Effector memory CD4-positive, alpha-beta T cell (primary cell): ENCODE results near the gene ARHGAP9.
A peak's percentile ranks its signal among the peaks of the same experiment; 100 is the strongest.
"Not testable (repeated sequence)": the region's sequence is repeated elsewhere in the genome, so short reads cannot be mapped to it uniquely, and the experiment has no call there.

Experiments
- DNase-seq, 3 donors: peaks; one replicate each; pipeline ENCODE4 v3.0.0-alpha.2; 2020
- H3K27ac ChIP-seq: 2 replicates; pipeline ENCODE4 v1.7.0; 2013; ENCODE audit warnings: mild to moderate bottlenecking, low read length, moderate library complexity; ENCODE audit not compliant: insufficient read depth, poor library complexity, severe bottlenecking
- H3K27me3 ChIP-seq: replicated peaks from 2 replicates; pipeline ENCODE4 v1.7.0; 2013; ENCODE audit warnings: mild to moderate bottlenecking, low read length; ENCODE audit not compliant: insufficient read depth, control insufficient read depth, poor library complexity, severe bottlenecking
- H3K36me3 ChIP-seq: 2 replicates; pipeline ENCODE4 v1.7.0; 2013; ENCODE audit warnings: mild to moderate bottlenecking, low read length, moderate library complexity; ENCODE audit not compliant: control insufficient read depth, insufficient read depth
- H3K4me1 ChIP-seq: 2 replicates; pipeline ENCODE4 v1.7.0; 2013; ENCODE audit warnings: low read length, mild to moderate bottlenecking; ENCODE audit not compliant: control insufficient read depth, insufficient read depth, poor library complexity, severe bottlenecking
- H3K4me3 ChIP-seq: 2 replicates; pipeline ENCODE4 v1.7.0; 2013; ENCODE audit warnings: low read length, low read depth, mild to moderate bottlenecking; ENCODE audit not compliant: insufficient read depth, poor library complexity, severe bottlenecking
- H3K9me3 ChIP-seq: 2 replicates; pipeline ENCODE4 v1.7.0; 2013; ENCODE audit warnings: mild to moderate bottlenecking, low read length, moderate library complexity; ENCODE audit not compliant: control insufficient read depth

ARHGAP9 gene

DNA sequence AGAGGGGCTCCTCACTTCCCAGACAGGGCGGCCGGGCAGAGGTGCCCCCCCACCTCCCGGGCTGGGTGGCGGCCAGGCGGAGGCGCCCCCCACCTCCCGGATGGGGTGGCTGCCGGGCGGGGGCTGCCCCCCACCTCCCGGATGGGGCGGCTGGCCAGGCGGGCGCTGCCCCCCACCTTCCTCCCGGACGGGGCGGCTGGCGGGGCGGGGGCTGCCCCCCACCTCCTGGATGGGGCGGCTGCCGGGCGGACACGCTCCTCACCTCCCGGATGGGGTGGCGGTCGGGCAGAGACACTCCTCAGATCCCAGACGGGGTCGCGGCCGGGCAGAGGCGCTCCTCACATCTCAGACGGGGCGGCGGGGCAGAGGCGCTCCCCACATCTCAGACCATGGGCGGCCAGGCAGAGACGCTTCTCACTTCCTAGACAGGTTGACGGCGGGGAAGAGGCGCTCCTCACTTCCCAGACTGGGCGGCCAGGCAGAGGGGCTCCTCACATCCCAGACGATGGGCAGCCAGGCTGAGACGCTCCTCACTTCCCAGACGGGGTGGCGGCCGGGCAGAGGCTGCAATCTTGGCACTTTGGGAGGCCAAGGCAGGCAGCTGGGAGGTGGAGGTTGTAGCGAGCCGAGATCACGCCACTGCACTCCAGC is 15.5 kb upstream of the ARHGAP9 start:
- H3K27me3 ChIP-seq, DNase-seq, H3K9me3 ChIP-seq, H3K4me3 ChIP-seq, H3K27ac ChIP-seq, H3K4me1 ChIP-seq: not testable (repeated sequence)
- H3K36me3 ChIP-seq, result peaks cover 46% of the 10 kb centered on the region

DNA sequence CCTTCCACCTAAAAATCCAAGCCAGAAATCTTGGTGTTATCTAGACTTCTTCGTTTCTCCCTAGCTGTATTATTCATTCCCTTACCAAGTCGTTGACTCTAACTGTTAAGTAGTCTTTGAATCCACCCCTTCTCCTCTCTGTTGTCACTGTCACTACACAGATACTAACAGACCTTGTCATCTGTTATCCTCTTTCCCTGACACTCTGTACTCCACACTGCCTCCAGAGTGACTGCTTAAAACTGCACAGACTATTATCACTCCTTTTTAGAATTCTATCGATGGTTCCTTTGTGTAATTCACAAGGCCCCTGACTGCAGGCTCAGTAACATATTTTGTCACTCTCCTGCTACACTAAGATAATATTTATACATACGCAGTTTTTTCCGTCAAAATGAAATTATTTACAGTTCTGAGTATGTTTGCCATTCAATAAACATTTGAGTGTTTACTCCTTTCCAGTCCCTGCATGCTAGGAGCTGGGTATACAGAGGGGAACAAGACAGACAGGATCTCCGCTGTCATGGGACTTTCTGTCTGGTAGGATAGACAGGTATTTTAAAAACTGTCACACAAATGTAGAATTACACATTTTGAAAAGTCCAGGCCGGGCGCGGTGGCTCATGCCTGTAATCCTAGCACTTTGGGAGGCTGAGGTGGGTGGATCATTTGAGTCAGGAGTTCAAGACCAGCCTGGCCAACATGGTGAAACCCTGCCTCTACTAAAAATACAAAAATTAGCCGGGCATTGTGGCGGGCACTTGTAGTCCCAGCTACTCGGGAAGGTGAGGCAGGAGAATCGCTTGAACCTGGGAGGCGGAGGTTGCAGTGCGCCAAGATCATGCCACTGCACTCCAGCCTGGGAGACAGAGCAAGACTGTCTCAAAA is 12.0 kb upstream of the ARHGAP9 start:
- Histone ChIP-seq H3K27ac (no peak overlapping the region), H3K9me3 (no peaks in the 10 kb centered on the region), H3K4me1 (peaks cover 9% of the 10 kb centered on the region), H3K27me3 (no peaks in the 10 kb centered on the region), H3K36me3 (peaks cover 31% of the 10 kb centered on the region), H3K4me3 (no peak overlapping the region)
- no peak for DNase-seq

DNA sequence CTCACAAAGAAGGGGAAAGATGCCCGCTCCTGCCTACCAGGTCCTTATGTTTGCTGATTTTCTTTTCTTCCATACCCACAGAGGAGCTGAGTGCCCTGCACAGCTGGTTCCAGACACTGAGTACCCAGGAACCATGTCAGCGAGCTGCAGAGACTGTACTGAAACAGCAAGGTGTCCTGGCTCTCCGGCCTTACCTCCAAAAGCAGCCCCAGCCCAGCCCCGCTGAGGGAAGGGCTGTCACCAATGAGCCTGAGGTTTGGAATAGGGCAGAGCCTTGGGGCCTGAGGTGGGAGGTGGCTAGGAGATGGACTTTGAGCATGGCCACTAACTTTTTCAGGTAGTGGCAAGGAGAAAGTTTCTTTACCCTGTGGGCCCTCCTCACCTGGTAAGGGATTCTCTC is 10.5 kb upstream of the ARHGAP9 start:
- no peak for DNase-seq
- H3K4me1 ChIP-seq, result peaks cover 9% of the 10 kb centered on the region

DNA sequence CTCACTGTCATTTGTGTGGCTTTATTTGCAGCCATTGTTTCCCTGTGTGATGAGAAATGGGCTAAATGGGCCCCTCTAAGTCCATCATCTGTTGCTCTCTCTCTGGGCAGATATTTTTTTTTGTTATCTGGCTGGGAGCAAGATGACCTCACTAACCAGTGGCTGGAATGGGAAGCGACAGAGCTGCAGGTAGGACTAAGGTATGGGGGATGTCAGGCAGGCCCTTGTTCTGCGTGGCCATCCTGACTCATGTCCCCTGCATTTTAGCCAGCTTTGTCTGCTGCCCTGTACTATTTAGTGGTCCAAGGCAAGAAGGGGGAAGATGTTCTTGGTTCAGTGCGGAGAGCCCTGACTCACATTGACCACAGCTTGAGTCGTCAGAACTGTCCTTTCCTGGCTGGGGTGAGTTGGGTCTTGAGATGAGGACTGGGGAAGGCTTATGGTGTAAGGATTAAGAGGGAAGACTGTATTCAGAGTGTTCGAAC is 9.5 kb upstream of the ARHGAP9 start:
- Histone ChIP-seq H3K4me3 (peak overlapping the region; percentile 77), H3K36me3 (peaks cover 27% of the 10 kb centered on the region), H3K27ac (peak overlapping the region; percentile 81), H3K27me3 (no peaks in the 10 kb centered on the region), H3K4me1 (peaks cover 9% of the 10 kb centered on the region), H3K9me3 (no peaks in the 10 kb centered on the region)
- no peak for DNase-seq

More for the DNA sequence above, 10.5 kb upstream of the ARHGAP9 start:
- Histone ChIP-seq H3K9me3 (no peaks in the 10 kb centered on the region), H3K27ac (no peak overlapping the region), H3K27me3 (no peaks in the 10 kb centered on the region), H3K4me3 (no peak overlapping the region), H3K36me3 (peaks cover 27% of the 10 kb centered on the region)

DNA sequence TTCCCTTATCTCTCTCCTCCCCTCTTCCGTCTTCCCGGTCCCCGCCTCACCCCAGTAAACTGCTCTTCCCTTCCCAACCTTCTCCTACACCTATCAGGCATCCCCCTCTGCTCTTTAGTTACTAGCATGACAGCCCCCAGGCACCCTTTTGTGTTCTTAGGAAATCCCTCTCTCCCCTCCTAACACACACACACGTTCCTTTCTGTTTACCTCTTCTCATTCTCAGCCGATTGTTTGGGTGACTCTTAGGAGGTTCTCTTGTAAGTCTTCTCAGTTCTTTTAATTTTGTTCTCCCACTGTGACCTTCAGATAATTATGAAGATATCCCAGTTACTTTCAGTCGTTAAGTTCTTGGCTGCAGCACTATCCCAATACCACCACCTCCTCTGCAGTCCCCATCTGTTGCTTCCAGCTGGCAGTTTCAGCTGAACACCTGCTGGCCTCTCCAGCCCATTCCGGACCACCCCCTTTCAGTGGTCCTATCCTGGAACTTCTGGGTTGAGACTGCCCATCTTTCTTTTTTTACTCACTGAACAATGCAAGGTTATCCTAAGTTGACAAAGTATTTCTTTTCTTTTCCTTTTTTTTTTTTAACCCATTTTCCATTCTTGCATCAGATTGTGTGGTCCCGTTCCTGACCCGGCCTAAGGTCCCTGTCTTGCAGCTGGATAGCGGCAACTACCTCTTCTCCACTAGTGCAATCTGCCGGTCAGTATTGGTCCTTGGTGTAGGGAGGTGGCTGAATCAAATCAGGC is 8.9 kb upstream of the ARHGAP9 start:
- Histone ChIP-seq H3K27me3 (no peaks in the 10 kb centered on the region), H3K4me1 (peaks cover 9% of the 10 kb centered on the region), H3K4me3 (peak overlapping the region; percentile 77), H3K36me3 (peaks cover 27% of the 10 kb centered on the region), H3K27ac (peak overlapping the region; percentile 81), H3K9me3 (no peaks in the 10 kb centered on the region)
- no peak for DNase-seq

DNA sequence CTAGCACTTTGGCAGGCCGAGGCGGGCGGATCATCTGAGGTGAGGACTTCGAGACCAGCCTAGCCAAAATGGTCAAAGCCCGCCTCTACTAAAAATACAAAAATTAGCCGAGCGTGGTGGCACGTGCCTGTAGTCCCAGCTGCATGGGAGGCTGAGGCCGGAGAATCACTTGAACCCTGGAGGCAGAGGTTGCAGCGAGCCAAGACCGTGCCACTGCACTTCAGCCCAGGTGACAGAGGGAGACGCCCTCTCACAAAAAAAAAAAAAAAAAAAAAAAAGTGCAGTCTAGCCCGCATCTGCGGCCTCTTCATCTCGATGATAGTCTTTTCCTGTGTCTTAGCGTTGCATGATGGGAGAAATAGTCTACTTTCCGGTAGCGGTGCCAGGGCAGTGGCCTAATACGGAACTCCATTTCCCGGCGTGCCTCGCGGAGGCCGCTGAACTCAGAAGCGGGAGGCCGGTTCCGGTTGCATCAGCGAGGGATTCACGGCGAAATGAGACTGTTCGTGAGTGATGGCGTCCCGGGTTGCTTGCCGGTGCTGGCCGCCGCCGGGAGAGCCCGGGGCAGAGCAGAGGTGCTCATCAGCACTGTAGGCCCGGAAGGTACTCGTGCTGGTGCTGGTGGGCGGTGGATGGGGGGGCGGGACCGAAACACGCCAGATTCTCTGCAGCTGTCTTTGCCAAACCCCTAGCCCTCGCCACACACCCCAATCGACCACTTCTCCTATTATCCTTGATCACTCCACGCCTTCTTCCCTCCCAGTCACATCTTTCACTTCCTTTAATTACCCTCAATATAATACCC is 8.1 kb upstream of the ARHGAP9 start, which contains the start of gene MARS1:
Gene MARS1 (plus strand): TSS at position 472 of the 805 bp plus-strand sequence. CDS start 23 bp downstream, at position 495.
- Histone ChIP-seq H3K9me3 (no peaks in the 10 kb centered on the region), H3K27ac (peak within 1 kb of the TSS; percentile 81), H3K36me3 (peaks cover 26% of the 10 kb centered on the region), H3K27me3 (no peaks in the 10 kb centered on the region), H3K4me1 (peaks cover 9% of the 10 kb centered on the region), H3K4me3 (peak within 1 kb of the TSS; percentile 77)
- DNase-seq, result peak; percentile 83 to 90 (median 90)

DNA sequence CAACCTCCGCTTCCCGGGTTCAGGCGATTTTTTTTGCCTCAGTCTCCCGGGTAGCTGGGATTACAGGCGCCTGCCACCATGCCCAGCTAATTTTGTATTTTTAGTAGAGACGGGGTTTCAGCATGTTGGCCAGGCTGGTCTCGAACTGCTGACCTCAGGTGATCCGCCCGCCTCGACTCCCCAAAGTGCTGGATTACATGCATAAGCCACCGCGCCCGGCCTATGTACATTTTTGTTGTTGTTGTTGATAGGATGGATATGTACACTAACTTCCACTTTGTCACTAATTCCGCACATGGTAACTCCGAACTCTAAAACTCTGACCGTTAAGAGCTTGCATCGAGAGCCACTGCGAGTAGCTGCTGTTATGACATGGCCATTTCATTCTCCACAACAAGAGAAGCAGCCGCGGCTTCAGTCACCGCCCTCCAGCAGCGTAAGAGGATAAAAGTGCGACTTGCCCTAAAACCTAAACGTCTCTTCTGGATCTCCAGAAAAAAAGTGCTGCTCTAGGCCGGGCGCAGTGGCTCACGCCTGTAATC is 7.5 kb upstream of the ARHGAP9 start:
- no peaks in the 10 kb centered on the region for H3K9me3 ChIP-seq
- H3K36me3 ChIP-seq, result peaks cover 21% of the 10 kb centered on the region
- H3K4me3 ChIP-seq, result no peak overlapping the region
- H3K27me3 ChIP-seq, result no peaks in the 10 kb centered on the region
- peak overlapping the region; percentile 12 for H3K27ac ChIP-seq
- peaks cover 9% of the 10 kb centered on the region for H3K4me1 ChIP-seq
- no peak for DNase-seq

DNA sequence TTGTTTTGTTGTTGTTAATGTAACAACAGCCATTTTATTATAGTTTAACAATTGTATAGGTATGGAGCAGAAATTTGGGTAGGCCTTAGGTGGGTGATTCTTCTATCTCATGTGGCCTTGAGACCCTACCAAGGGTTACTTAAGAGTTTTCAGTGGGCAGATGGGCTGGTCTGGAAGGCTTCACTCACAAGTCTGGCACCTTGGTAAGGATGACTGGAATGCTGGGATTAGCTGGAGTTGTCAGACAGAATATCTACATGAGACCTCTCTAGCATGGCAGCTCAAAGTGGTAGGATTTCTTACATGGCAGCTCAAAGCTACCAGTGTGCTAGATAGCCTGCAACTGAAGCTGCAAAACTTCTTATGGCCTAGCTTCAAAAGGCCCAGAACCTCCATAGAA is 6.0 kb upstream of the ARHGAP9 start:
- Histone ChIP-seq H3K36me3 (peaks cover 9% of the 10 kb centered on the region), H3K27ac (no peak overlapping the region), H3K9me3 (no peaks in the 10 kb centered on the region), H3K4me3 (no peak overlapping the region), H3K4me1 (peaks cover 15% of the 10 kb centered on the region), H3K27me3 (no peaks in the 10 kb centered on the region)
- no peak for DNase-seq

DNA sequence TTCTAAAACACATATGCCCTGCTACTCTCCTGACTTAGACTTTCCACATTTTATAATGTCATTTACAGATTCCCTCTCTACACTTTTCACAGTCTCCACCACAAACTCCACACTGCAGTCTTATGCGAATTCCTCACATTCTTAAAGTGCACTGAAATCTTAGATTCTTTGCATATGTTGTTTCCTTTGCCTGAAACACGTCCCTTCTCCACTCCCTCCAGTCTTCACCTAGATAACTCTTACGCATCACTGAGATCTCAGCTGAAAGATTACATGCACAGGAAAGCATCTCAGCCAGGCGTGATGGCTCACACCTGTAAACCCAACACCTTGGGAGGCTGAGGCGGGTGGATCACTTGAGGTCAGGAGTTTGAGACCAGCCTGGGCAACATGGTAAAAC is 3.8 kb upstream of the ARHGAP9 start:
- H3K36me3 ChIP-seq, result no peaks in the 10 kb centered on the region
- no peaks in the 10 kb centered on the region for H3K27me3 ChIP-seq
- peaks cover 29% of the 10 kb centered on the region for H3K4me1 ChIP-seq
- no peak overlapping the region for H3K27ac ChIP-seq
- H3K9me3 ChIP-seq, result no peaks in the 10 kb centered on the region
- H3K4me3 ChIP-seq, result no peak overlapping the region
- no peak for DNase-seq
